Stimulated activated CD8-positive, alpha-beta memory T cell treated with anti-CD3 and anti-CD28 coated beads, Interleukin-15, amount 100 ng/mL, for 1 hour (primary cell): ENCODE data around the gene GAS2L2.

Experiments
- DNase-seq: peaks from one replicate; pipeline ENCODE4 v3.0.0-alpha.2; 2020; ENCODE audit warnings: low read depth

The GAS2L2 gene

GRCh38 chr17:35745246-35745645 is 7.8 kb downstream of the GAS2L2 start:
- DNase-seq: no peak

- no peak for DNase-seq
Observed at GRCh38 chr17:35744830-35745229, 8.2 kb downstream of the GAS2L2 start.

- DNase-seq: no peak
Observed at GRCh38 chr17:35743626-35744328, 9.3 kb downstream of the GAS2L2 start.

DNA sequence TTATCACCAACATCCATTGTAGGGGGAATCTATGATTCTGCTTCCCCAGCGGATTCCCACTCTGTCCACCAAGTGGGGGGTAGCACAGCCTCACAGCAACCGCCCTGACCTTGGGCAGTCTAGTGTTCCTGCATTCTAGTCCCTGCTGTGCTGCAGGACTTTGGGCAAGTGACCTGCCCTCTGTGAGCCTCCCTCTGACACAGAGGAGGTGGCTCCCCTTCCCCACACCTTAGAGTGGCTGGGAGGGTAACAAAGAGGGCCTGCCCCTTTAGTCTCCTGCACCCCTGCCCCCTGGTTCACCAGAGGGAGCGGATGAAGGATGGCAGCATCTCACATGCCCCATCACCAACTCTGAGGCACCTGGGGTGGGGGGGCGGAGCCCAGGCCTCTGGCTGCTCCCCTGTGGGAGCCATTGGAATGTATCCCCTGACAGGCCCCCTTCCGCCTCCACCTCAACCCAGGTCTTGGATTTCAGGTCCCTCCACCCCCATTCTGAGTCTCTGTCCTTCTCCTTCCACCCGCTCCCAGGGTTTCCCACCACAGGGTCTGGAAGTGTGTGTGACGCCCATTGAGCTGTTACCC is 10.1 kb downstream of the GAS2L2 start:
- DNase-seq: no peak

GRCh38 chr17:35742496-35742895 is 10.5 kb downstream of the GAS2L2 start:
- DNase-seq: no peak

GRCh38 chr17:35740997-35741931 is 11.8 kb downstream of the GAS2L2 start:
- no peak for DNase-seq

DNA sequence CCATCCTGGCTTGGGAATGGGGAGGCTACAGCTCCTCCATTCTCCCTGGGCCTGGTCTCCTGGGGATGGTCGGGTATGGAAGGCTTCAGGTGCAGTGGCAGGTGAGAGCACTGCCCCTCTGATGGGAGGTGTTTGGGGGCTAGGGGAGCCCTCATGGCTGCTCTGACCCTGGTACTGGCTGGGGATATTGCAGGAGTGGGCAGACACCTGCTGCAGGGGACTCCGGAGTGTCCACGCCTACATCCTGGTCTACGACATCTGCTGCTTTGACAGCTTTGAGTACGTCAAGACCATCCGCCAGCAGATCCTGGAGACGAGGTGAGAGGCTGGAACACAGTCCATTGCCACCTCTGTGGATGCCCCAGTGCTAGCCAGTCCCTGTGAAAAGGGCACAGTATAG is 12.8 kb downstream of the GAS2L2 start:
- no peak for DNase-seq

DNA sequence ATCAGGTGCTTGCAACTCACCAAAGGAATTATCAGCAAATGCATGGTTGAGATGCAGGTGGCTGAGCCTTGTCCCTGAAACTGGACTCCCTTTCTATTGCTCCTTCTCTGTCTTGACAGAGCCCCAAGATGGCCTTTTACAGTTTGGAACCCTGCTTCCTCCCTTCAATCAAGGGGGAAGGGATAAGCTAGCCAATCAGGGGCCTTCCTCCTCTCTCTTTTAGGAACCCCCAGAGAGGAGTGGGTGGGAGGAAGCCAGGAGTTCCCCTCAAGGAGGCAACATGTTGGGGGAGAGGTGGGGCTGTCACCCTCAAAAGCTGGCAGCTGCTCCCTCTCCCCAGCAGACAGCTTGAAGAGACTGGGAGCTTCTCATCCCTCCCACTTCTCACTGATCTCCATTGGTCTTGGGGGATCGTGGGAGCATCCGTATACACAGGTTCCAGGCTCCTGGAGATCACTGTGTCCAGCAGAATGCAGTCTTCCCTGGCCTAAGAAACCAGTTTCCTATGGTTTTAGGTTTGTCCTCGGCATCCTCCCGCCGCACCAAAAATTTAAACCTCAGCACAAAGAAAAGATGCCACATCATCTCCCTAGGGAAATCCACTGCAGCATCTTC is 14.4 kb downstream of the GAS2L2 start:
- no peak for DNase-seq

GRCh38 chr17:35736236-35736635 is 16.8 kb downstream of the GAS2L2 start:
- DNase-seq: no peak

GRCh38 chr17:35735036-35735805 is 17.8 kb downstream of the GAS2L2 start:
- DNase-seq: no peak

DNA sequence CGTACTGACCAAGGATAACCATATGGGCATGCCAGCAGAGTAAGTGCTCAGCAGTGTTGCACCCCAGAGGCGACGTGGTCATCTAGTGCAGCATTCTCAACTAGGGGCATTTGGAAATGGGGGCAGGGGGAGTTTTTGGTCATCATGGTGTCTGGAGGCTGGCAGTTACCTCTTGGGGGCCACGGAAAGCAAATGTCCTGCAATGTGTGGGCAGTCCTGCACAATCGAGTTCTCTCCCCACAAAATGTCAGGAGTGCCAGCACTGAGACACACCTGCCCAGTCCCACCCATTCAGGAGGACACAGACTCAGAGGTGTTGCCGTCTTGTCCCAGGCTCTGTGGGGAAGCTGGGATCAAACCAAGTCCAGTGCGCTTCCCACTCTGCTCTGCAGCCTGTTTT is 18.6 kb downstream of the GAS2L2 start:
- no peak for DNase-seq

GRCh38 chr17:35733366-35733765 is 19.7 kb downstream of the GAS2L2 start:
- no peak for DNase-seq

DNA sequence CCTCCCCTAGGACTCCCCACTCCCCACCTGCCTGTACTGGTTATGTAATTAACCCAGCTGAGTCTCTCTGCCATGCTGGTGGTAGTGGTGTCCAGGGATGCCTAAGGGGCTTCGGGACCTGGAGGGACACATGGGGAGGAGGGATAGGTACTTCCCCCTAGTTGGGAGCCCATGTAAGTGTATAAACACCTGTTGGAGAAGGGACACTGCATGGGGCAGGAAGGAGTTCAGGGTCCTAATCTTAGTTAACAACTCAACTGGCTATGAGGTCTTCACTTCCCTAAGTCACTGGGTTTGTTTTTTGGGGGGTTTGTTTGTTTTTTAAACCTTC is 20.3 kb downstream of the GAS2L2 start:
- no peak for DNase-seq

DNA sequence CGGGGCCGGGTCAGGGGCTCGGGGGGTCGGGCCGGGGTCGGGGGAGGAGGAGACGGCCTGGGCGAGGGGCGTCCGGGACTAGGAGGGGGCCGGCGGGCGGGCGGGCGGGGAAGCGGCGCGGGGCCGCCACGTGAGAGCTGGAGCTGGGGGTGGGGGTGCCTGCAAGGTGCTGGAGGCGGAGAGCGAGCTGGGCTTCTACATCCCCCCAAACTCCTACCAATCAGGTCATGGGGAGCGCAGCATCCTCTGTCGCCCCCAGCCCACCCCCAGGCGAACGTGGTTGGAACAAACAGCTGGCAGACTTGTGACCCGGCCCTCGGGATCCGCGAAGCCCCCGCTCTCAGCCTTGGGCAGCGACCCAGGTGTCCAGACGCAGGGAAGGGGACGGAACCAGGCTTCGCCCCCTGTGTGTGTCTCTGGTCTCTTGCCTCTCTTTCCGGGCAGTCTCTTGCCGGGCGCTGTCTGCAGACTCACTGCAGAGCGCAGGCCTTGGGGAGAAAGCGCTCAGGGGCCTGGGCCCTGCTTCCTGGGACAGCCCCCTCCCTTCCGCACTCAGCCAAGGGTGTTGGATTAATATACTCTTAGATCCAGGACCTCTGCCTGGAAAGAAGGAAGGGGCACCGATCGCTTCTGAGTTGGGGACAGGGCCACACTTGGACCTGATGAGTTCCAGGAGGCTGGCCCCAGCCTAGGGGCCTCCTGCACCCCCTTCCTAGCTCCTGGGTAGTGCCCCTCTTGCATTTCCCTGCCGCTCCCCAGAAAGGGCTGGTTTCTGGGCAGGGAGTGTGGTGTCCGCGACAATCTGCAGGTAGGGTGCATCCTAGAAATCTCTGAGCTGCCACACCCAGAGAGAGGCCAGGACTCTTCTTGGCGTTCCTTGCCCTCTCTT is 20.9 kb downstream of the GAS2L2 start:
- no peak for DNase-seq

DNA sequence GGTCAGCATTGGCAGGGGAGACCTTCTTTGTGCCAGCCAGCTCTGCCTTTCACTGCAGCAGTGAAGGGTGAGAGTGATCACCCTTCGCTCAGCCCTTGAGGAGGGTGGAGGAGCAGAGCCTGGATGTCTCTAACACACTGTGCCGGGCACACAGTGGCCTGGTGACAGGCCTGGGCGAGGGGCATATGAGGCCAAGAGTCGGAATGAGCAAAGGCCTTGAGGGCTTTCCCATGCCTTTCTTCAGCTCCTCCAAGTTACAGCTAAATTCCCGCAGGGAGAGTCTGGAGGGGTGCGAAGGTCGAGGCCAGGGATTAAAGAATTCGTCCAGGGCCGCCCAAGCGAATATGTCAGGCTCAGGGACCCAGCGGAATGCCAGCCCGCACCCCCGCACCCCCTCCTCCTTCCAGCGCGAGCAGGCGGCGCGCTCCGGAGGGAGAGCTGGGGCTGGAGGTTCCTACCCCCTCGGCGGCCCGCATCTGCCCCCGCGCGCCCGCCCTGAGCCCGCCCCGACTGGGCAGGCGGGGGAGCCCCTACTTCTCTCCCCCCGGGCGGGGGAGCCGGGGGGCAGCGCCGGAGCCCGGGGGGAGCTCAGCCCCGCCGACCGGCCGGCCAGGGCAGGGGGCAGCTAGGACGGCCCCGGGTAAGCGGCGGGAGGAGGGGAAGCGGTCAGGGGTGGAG is 21.7 kb downstream of the GAS2L2 start, which contains the start of gene RASL10B:
Gene RASL10B, plus strand, starts transcription at position 401 of the 678 bp plus-strand sequence. CDS start 3,546 bp downstream, outside the sequence.
- no peak for DNase-seq

DNA sequence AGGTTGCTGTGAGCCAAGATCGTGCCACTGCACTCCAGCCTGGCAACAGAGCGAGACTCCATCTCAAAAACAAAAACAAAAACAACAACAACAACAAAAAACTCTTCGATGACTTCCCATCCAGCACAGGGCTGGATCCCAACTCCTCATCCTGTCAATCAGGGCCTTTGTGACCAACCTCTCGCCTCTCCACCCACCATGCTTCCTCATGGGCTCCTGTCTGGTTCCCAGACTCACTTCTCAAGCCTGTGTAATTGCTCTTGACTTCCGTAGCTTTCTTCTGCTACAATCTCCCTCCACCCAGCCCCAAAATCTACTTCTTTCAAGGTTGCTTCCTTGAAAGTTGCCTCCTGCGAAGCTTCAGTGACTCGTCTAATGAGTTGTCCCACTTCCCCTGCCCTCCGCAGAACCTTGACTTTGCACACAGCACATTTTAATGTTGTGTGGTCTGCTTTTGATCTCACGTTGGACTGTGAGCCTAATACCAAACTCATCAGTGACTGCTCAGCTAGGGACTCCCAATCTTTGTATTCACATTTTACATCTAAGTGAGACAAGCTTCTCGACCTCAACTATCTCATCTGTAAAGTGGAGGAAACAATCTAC is 22.5 kb downstream of the GAS2L2 start:
- DNase-seq: no peak

GRCh38 chr17:35729405-35729833 is 23.6 kb downstream of the GAS2L2 start:
- DNase-seq: no peak

DNA sequence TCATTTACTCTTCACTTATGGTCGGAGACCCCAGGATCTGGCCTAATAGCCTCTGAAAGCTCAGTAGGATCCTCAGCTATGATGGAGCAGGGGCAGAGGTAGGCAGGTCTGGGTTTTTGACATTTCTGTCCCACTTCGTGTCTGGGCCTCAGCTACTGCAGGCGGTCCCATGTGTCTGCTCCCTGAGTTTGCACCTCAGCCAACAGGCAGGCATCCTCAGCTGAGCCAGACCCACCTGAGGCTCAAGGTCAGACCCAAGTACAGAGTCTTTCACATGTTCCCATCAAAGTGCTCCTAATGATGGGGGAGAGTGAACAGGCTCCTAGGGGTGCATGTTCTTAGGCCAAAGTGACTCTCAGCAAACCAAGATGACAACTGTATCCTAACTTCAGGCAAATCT is 24.5 kb downstream of the GAS2L2 start:
- no peak for DNase-seq

DNA sequence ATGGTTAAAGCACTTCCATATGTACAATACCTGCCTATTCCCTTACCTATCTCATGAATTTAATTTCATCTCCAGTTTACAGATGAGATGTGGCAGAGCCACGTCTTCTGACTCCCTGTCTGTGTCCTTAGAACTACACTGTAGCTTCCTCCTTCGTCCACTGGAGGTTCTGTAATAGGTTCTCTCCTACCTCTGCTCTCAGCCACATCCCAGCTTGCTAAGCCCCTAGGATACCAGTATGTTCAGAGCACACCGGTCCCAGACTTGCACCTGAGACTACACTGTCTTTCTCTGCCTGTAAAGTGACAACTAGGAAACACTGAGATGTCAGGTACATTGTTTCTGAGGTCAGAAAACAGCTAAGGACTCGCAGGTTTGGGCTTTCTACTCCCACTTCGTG is 25.4 kb downstream of the GAS2L2 start:
- no peak for DNase-seq
